A549 (cell line): Measurements from ENCODE around the gene NOXO1.

ENCODE experiments used
- CEBPB ChIP-seq, 2 experiments: fragments of >200 bp in 1 of 2; sonication (Bioruptor Twin) in 1 of 2; formaldehyde crosslinking in 1 of 2; IDR thresholded peaks; 2 replicates each; pipeline ENCODE4 v1.6.1; 2012 to 2016
- CHD2 ChIP-seq: fragments of 150-350 bp; IDR thresholded peaks from 2 replicates; pipeline ENCODE4 v1.6.1; 2014; ENCODE audit warnings: low read length; ENCODE audit not compliant: partially characterized antibody
- CTCF ChIP-seq: fragments of >200 bp; sonication (Bioruptor Twin); formaldehyde crosslinking; IDR thresholded peaks from 3 replicates; pipeline ENCODE4 v1.5.1; 2016
- EP300 ChIP-seq, 2 experiments: fragments of >200 bp; sonication (Bioruptor Twin); formaldehyde crosslinking; IDR thresholded peaks; 2 replicates in 1 of 2; 3 replicates in 1 of 2; pipeline ENCODE4 v1.6.1; 2016 to 2017
- HDAC2 ChIP-seq: fragments of 200-600 bp; sonication (generic); IDR thresholded peaks from 2 replicates; pipeline ENCODE4 v1.6.1; 2016
- JUN ChIP-seq, 2 experiments: fragments of >200 bp; sonication (Bioruptor Twin); formaldehyde crosslinking; IDR thresholded peaks; 2 replicates in 1 of 2; 3 replicates in 1 of 2; pipeline ENCODE4 v1.6.1; 2016 to 2017
- MYC ChIP-seq: IDR thresholded peaks from 2 replicates; pipeline ENCODE4 v1.6.1; 2012; ENCODE audit warnings: mild to moderate bottlenecking, inconsistent platforms, low read length, improper control_type of control experiment, borderline replicate concordance
- POLR2A ChIP-seq: IDR thresholded peaks from 2 replicates; pipeline ENCODE4 v1.6.1; 2012; ENCODE audit warnings: mild to moderate bottlenecking, low read length
- SMC3 ChIP-seq: fragments of >200 bp; sonication (Bioruptor Twin); formaldehyde crosslinking; IDR thresholded peaks from 3 replicates; pipeline ENCODE4 v1.6.1; 2018; ENCODE audit warnings: inconsistent platforms

GRCh38 chr16:2022723-2023091 lies 41.4 kb upstream of the NOXO1 start:
- TF ChIP-seq CTCF = no peak
- no peak for TF ChIP-seq HDAC2
- TF ChIP-seq JUN (IDR thresholded peaks at IDR 0.05) = no peak
- TF ChIP-seq CHD2 = peak; percentile 75
- TF ChIP-seq EP300 (IDR thresholded peaks at IDR 0.05) = no peak
- TF ChIP-seq POLR2A = no peak
- TF ChIP-seq CEBPB (IDR thresholded peaks at IDR 0.05) = no peak
- no peak for TF ChIP-seq MYC
- no peak for TF ChIP-seq SMC3
